Endothelial cell of umbilical vein (primary cell): ENCODE measurements around the gene CPA4. TPM values are rescaled to one million over a fixed set of nuclear protein-coding genes. Genes with fewer than 3 reads are reported as not detected.

Experiments
- BruUV-seq: library from RNA; stranded (reverse); fragments of 400-500 nt; replicated peaks from 2 replicates; lab custom pipeline; 2021; lab: Mats Ljungman, UMichigan
- CTCF ChIA-PET: fragments of 300-600, 350-600 bp; sonication (Branson Sonifier 250); formaldehyde crosslinking; loops from one replicate; lab custom pipeline; 2021; ENCODE audit warnings: antibody characterized with exemption, inconsistent platforms; lab: Charles Lee
- POLR2A ChIA-PET: fragments of 300-600, 350-600 bp; sonication (Branson Sonifier 250); formaldehyde crosslinking; loops from one replicate; lab custom pipeline; 2021; ENCODE audit warnings: antibody characterized with exemption, inconsistent platforms; lab: Charles Lee
- DNase-seq: peaks from one replicate; pipeline ENCODE4 v3.0.0-alpha.2; 2011; ENCODE audit warnings: low read depth, low spot score
- FAIRE-seq: peaks from 2 replicates; lab custom pipeline; 2011; peaks lifted over from hg19 to GRCh38; lab: Jason Lieb, UNC
- H2AFZ ChIP-seq: 2 replicates; pipeline ENCODE4 v1.6.0; 2012; ENCODE audit warnings: low read depth, low read length, control low read depth, inconsistent platforms
- H3K27ac ChIP-seq: 2 replicates; pipeline ENCODE4 v1.5.1; 2011; ENCODE audit warnings: low read depth, mild to moderate bottlenecking, control low read depth, low read length, moderate library complexity; ENCODE audit not compliant: insufficient read depth
- H3K27me3 ChIP-seq, 2 experiments: 2 replicates each; pipeline versions ENCODE4 v1.6.0 to v1.6.1; 2011; ENCODE audit warnings: low read length in 2 of 2, mixed read lengths in 1 of 2; ENCODE audit not compliant: control insufficient read depth in 2 of 2, insufficient read depth in 2 of 2
- H3K36me3 ChIP-seq, 2 experiments: 2 replicates in 1 of 2; 3 replicates in 1 of 2; pipeline ENCODE4 v1.5.1; 2011; ENCODE audit warnings: low read length in 2 of 2, mild to moderate bottlenecking in 1 of 2, moderate library complexity in 1 of 2; ENCODE audit not compliant: control insufficient read depth in 2 of 2, insufficient read depth in 2 of 2; ENCODE audit errors: extremely low read depth in 1 of 2
- H3K4me1 ChIP-seq: 3 replicates; pipeline ENCODE4 v1.5.1; 2011; ENCODE audit warnings: mild to moderate bottlenecking, low read length; ENCODE audit not compliant: control insufficient read depth, insufficient read depth; ENCODE audit errors: extremely low read depth
- H3K4me2 ChIP-seq: 2 replicates; pipeline ENCODE4 v1.6.1; 2011; ENCODE audit warnings: low read length, control low read depth, mixed read lengths; ENCODE audit not compliant: insufficient read depth
- H3K4me3 ChIP-seq, 3 experiments: fragments of 200-600 bp in 1 of 3; sonication (generic), shearing (Covaris generic) in 1 of 3; replicated peaks in 1 of 3; 2 replicates each; pipeline ENCODE4 v1.5.1; 2011 to 2016; ENCODE audit warnings: control low read depth in 3 of 3, low read length in 3 of 3, mild to moderate bottlenecking in 2 of 3, inconsistent platforms in 1 of 3, low read depth in 1 of 3, moderate library complexity in 1 of 3; ENCODE audit not compliant: insufficient read depth in 1 of 3
- H3K79me2 ChIP-seq: 2 replicates; pipeline ENCODE4 v1.6.0; 2012; ENCODE audit warnings: low read length, inconsistent platforms; ENCODE audit not compliant: control insufficient read depth, insufficient read depth
- H3K9ac ChIP-seq: replicated peaks from 2 replicates; pipeline ENCODE3; 2011; ENCODE audit warnings: low read length, control low read depth; ENCODE audit not compliant: insufficient read depth; ENCODE audit errors: extremely low read depth
- H3K9me1 ChIP-seq: replicated peaks from 3 replicates; pipeline ENCODE4 v1.6.0; 2011; ENCODE audit warnings: mild to moderate bottlenecking, low read length; ENCODE audit not compliant: control insufficient read depth, insufficient read depth; ENCODE audit errors: extremely low read depth
- H3K9me3 ChIP-seq: replicated peaks from 2 replicates; pipeline ENCODE4 v1.5.1; 2012; ENCODE audit warnings: low read length, inconsistent platforms; ENCODE audit not compliant: control insufficient read depth, insufficient read depth
- H4K20me1 ChIP-seq: replicated peaks from 2 replicates; pipeline ENCODE3; 2011; ENCODE audit warnings: mild to moderate bottlenecking, low read length; ENCODE audit not compliant: control insufficient read depth, insufficient read depth; ENCODE audit errors: extremely low read depth
- CTCF ChIP-seq, 2 donors: IDR thresholded peaks; 1 replicate in 1 of 2; 2 replicates in 1 of 2; pipeline ENCODE4 v1.5.1; 2011; ENCODE audit warnings: low read length in 2 of 2, mild to moderate bottlenecking in 2 of 2, moderate library complexity in 2 of 2, control low read depth in 1 of 2, inconsistent platforms in 1 of 2, low read depth in 1 of 2; ENCODE audit not compliant: insufficient read depth in 1 of 2; ENCODE audit errors: extremely low read depth in 1 of 2
- EZH2 ChIP-seq: IDR thresholded peaks from 2 replicates; pipeline ENCODE4 v1.6.1; 2012; ENCODE audit warnings: borderline replicate concordance, low read depth, mild to moderate bottlenecking, moderate library complexity, low read length, inconsistent platforms; ENCODE audit not compliant: severe bottlenecking
- FOS ChIP-seq: IDR thresholded peaks from 2 replicates; pipeline ENCODE4 v1.6.1; 2011; ENCODE audit warnings: mild to moderate bottlenecking, low read length, moderate library complexity, borderline replicate concordance; ENCODE audit not compliant: insufficient read depth
- GATA2 ChIP-seq: IDR thresholded peaks from 2 replicates; pipeline ENCODE4 v1.7.0; 2011; ENCODE audit warnings: low read depth, mild to moderate bottlenecking, moderate library complexity, mixed read lengths, low read length; ENCODE audit not compliant: insufficient read length, insufficient read depth
- JUN ChIP-seq: IDR thresholded peaks from 2 replicates; pipeline ENCODE4 v1.6.1; 2011; ENCODE audit warnings: borderline replicate concordance, low read depth; ENCODE audit not compliant: insufficient read length, insufficient read depth
- MAX ChIP-seq: IDR thresholded peaks from 2 replicates; pipeline ENCODE4 v1.6.1; 2011; ENCODE audit not compliant: insufficient read depth, insufficient read length
- MYC ChIP-seq: IDR thresholded peaks from one replicate; pipeline ENCODE4 v1.6.1; 2011; ENCODE audit warnings: mild to moderate bottlenecking, low read depth, low read length
- POLR2A ChIP-seq: IDR thresholded peaks from 2 replicates; pipeline ENCODE4 v1.6.1; 2012; ENCODE audit warnings: low read depth, mild to moderate bottlenecking, control low read depth, low read length
- POLR2AphosphoS5 ChIP-seq: IDR thresholded peaks from 2 replicates; pipeline ENCODE4 v1.6.1; 2012; ENCODE audit warnings: low read depth, mild to moderate bottlenecking, control low read depth, low read length, moderate library complexity; ENCODE audit not compliant: insufficient read depth
- dilution Hi-C: fragments of 300-500 bp; cut with MboI; formaldehyde crosslinking; loops from one replicate; pipeline ENCODE4 v1.15.0; 2019; ENCODE audit warnings: low sequenced_read_pairs; ENCODE audit not compliant: extremely low pct_ligation_motif_present
- intact Hi-C: fragments of 100-400 bp; cut with micrococcal nuclease; formaldehyde crosslinking; loops from one replicate; pipeline ENCODE4 v1.10.0; 2022
- polyA plus RNA-seq, 4 experiments: library from polyadenylated mRNA; depleted of rRNA in 3 of 4; stranded (reverse) in 3 of 4; unstranded in 1 of 4; fragments of >200 nt; gene quantifications; 2 replicates each; pipeline versions ENCODE4 v1.2.1 to v1.2.3, GENCODE V29; 2011 to 2012; ENCODE audit warnings: missing spikeins in 1 of 4
- total RNA-seq: library from RNA; stranded (reverse); gene quantifications from 2 replicates; pipeline ENCODE4 v1.2.3, GENCODE V29; 2021

Gene CPA4
- total and polyA plus RNA-seq, 2 donors (not counting 3 experiments of a cell fraction or from before 2014, with no cell fraction given) = 0.36 TPM; not detected in 1

- no peaks in the 10 kb centered on the region for H3K27me3 ChIP-seq
- no peak overlapping the region for H3K27ac ChIP-seq
- FAIRE-seq (no peak), DNase-seq (no peak)
- no peak overlapping the region for H3K4me3 ChIP-seq
- H3K79me2 ChIP-seq = no peaks in the 10 kb centered on the region
- H3K36me3 ChIP-seq = no peaks in the 10 kb centered on the region
- H3K4me1 ChIP-seq = peaks cover 25% of the 10 kb centered on the region
- CTCF ChIA-PET = no interaction called here
- H2AFZ ChIP-seq = no peak overlapping the region
- H3K9ac ChIP-seq = no peak overlapping the region
- H3K9me1 ChIP-seq = no peaks in the 10 kb centered on the region
- TF ChIP-seq POLR2A = no peak
- no peak for TF ChIP-seq MYC
- no peak for TF ChIP-seq CTCF (IDR thresholded peaks at IDR 0.05; ENCODE audit: extremely low read depth in 1 of 2, insufficient read depth in 1 of 2, low read depth in 1 of 2, low read length in 2 of 2)
- no peak for TF ChIP-seq GATA2
- TF ChIP-seq MAX = no peak
- no peak for TF ChIP-seq EZH2
- TF ChIP-seq JUN = no peak
- TF ChIP-seq POLR2AphosphoS5 = no peak
- TF ChIP-seq FOS = no peak
- no peaks in the 10 kb centered on the region for H4K20me1 ChIP-seq
- BruUV-seq = no TSS peak
- intact Hi-C loops = no loop called here
- dilution Hi-C loops = no loop called here
- POLR2A ChIA-PET = no interaction called here
- no peak overlapping the region for H3K4me2 ChIP-seq
- no peaks in the 10 kb centered on the region for H3K9me3 ChIP-seq
Observed at GRCh38 chr7:130371046-130371445, 78.1 kb downstream of the CPA4 start.
